Measurements from ENCODE around the gene GLP1R.

Gene GLP1R

GRCh38 chr6:39062014-39062740, 13.6 kb downstream of the GLP1R start (continued):
- TF ChIP-seq ELK4 (IDR thresholded peaks at IDR 0.05; ENCODE audit: borderline replicate concordance, low read depth, low read length) (no peak), ZNF248 (tag by site-specific recombination; IDR thresholded peaks at IDR 0.05) (no peak)

- H3K9me3 ChIP-seq (ENCODE audit: control insufficient read depth, insufficient read depth, low read depth, low read length) = no peaks in the 10 kb centered on the region
- ChIA-PET POLR2A (no interaction called here), CTCF (interaction anchor here (0.7 kb wide), 1 partner anchor 87 kb away, joined by 3 read pairs; no protein-coding TSS in a partner anchor)
- TF ChIP-seq ZNF571 (tag by site-specific recombination; IDR thresholded peaks at IDR 0.05) (no peak), ZNF202 (tag by site-specific recombination; IDR thresholded peaks at IDR 0.05; ENCODE audit: borderline replicate concordance) (no peak), ZNF155 (tag by site-specific recombination; IDR thresholded peaks at IDR 0.05) (no peak), ZNF175 (tag by site-specific recombination; IDR thresholded peaks at IDR 0.05) (no peak), ZNF645 (tag by site-specific recombination; IDR thresholded peaks at IDR 0.05) (no peak), ZNF184 (tag by site-specific recombination; IDR thresholded peaks at IDR 0.05) (no peak), IKZF3 (tag by site-specific recombination; IDR thresholded peaks at IDR 0.05) (no peak), ZNF658 (tag by site-specific recombination; IDR thresholded peaks at IDR 0.05) (no peak), ZNF157 (tag by site-specific recombination; IDR thresholded peaks at IDR 0.05) (no peak), ZNF394 (tag by site-specific recombination; IDR thresholded peaks at IDR 0.05; ENCODE audit: borderline replicate concordance) (no peak), ZXDB (tag by site-specific recombination; IDR thresholded peaks at IDR 0.05) (no peak), ZNF138 (tag by site-specific recombination; IDR thresholded peaks at IDR 0.05; ENCODE audit: borderline replicate concordance) (no peak)
- peaks cover 27% of the 10 kb centered on the region for H3K4me1 ChIP-seq (ENCODE audit: control insufficient read depth, insufficient read depth, low read length)
- no peak overlapping the region for H3K4me3 ChIP-seq (ENCODE audit: low read depth, low read length)
- H3K27ac ChIP-seq (ENCODE audit: extremely low read depth, low read depth, low read length) = no peak overlapping the region; the same call in 1 of the 2 replicates
- H3K36me3 ChIP-seq (ENCODE audit: control insufficient read depth in 2 of 2, insufficient read depth in 1 of 2, low read length in 2 of 2) = no peaks in the 10 kb centered on the region
These were observed 14.9 kb downstream of the GLP1R start for GRCh38 chr6:39063526-39063925.

GRCh38 chr6:39065561-39065960, 17.0 kb downstream of the GLP1R start:
- H3K4me1 ChIP-seq (ENCODE audit: control insufficient read depth, insufficient read depth, low read length) = peaks cover 12% of the 10 kb centered on the region
- ChIA-PET CTCF (interaction anchor here (0.6 to 1.5 kb wide), 2 partner anchors 97 to 193 kb away, joined by 3 to 5 read pairs; no protein-coding TSS in a partner anchor), POLR2A (no interaction called here)
- no peak overlapping the region for H3K4me3 ChIP-seq (ENCODE audit: low read depth, low read length)
- H3K9me3 ChIP-seq (ENCODE audit: control insufficient read depth, insufficient read depth, low read depth, low read length) = no peaks in the 10 kb centered on the region; the same call in 1 of the 2 replicates
- no peaks in the 10 kb centered on the region for H3K36me3 ChIP-seq (ENCODE audit: control insufficient read depth in 2 of 2, insufficient read depth in 1 of 2, low read length in 2 of 2)
- TF ChIP-seq ZNF146 (tag by site-specific recombination; IDR thresholded peaks at IDR 0.05) (no peak), ZBTB1 (tag by site-specific recombination; IDR thresholded peaks at IDR 0.05) (no peak), GLIS1 (tag by site-specific recombination; IDR thresholded peaks at IDR 0.05) (no peak), ZNF18 (tag by site-specific recombination; IDR thresholded peaks at IDR 0.05) (no peak), ZNF580 (tag by site-specific recombination; IDR thresholded peaks at IDR 0.05) (no peak), ZFHX2 (tag by site-specific recombination; conservative IDR thresholded peaks at IDR 0.05) (no peak), HIC1 (tag by site-specific recombination; IDR thresholded peaks at IDR 0.05) (no peak), ZNF610 (tag by site-specific recombination; IDR thresholded peaks at IDR 0.05; ENCODE audit: borderline replicate concordance) (no peak)
- no peak overlapping the region for H3K27ac ChIP-seq (ENCODE audit: extremely low read depth, low read depth, low read length)

Measured in HEK293 (cell line).